ENCODE data around the gene ABCA7.
"Not testable (repeated sequence)": the region's sequence is repeated elsewhere in the genome, so short reads cannot be mapped to it uniquely, and the experiment has no call there.

The ABCA7 gene

DNA sequence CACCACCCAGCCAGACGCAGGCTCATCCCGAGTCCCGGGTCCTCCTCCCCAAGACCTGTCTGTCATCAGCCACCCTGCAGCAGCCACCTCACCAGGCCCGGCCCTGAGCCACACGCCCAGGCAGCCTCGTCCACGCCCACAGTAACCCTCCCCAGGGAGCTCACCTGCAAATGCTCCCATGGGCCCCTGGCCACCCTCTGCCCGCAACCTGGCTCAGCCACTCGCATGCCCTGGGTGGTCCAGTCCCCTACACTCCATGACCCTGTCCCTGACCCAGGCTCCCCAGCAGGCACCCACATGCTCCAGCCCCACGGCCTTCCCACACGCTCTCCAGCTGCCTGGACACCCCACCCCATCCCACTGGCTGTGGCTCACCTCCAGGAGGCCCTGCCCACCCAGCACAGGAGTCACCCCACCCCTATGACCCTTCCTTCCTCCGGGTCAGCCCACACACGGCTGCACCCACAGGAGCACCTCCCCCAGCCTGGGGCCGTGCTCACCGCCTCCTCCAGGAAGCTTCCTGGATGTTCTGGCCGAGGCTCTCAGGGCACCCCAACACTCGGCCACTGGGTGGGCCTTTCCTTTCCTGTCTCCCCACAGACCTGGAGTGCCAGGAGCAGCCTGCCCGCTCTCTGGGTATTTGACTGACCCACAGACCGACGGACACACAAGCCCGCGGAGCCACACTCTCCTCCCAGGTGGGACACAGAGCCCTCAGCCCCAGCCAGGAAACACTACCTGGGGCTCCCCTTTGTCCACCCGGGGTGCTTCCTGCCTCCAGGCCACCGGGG, 22.6 kb upstream of the ABCA7 start:
- no peak for DNase-seq

DNA sequence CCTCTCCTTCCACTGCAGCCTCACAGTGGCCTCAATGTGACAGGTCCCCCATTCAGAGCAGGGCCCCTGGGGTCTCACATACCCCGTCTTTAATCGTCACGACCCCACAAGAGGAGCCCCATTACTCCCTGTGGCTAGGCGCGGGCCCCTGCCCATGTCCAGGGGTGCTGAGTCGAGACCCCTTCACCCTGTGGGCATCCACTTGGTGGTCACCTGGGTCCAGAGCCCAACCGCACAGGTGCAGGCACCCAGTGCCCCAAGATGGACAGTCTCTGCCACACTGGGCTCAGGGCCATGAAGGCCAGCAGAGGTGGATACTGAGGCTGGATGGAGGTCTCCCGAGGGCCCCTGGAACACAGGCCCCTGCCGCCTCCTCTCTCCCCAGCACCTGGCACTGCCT, 22.0 kb upstream of the ABCA7 start:
- DNase-seq, result no peak

DNA sequence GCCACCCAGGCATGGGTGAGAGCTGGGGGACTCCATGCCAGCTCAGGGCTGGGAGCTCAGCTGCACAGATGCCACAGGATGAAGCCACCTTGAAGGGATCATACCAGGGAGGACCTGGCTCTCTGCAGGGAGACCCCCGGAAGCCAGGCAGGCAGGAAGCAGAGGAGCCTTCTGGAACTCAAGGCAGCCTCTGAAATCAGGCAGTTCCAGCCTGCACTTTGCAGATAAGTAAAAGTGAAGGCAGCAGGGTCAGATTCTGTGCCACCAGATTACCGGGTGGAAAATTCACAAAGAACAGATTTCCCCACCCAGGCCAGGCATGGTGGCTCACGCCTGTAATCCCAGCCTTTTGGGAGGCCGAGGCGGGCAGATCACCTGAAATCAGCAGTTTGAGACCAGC, 21.5 kb upstream of the ABCA7 start:
- DNase-seq, result no peak

DNA sequence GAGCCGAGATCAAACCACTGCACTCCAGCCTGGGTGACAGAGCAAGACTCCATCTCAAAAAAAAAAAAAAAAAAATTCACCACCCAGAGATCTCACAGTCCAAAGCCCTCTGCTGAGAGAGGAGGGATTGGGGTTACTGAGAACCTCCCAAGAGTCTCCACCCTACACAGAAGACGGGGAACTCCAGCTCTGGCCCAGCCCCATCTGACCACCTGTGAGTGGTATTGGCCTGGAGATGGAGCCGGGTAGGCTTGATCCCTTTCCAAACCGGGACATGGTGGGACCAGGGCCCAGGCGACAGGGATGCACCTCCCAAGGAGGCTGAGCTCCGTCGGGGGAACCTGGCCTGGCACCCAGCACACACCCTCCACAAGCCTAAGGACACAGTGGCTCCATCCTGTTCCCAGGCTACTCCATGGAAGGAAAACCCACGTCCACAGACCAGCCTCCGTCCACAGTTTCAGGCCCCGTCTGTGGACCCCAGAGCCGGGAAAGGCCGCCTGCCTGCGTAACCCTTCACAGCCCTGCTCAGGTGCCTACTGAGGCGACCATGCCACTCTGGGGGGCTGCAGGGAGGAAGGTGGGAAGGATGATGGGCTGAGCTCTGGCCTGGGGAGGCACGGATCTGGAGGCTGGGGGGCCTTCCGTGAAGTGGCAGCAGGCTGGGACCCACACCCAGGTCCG, 20.8 kb upstream of the ABCA7 start:
- DNase-seq, result no peak

DNA sequence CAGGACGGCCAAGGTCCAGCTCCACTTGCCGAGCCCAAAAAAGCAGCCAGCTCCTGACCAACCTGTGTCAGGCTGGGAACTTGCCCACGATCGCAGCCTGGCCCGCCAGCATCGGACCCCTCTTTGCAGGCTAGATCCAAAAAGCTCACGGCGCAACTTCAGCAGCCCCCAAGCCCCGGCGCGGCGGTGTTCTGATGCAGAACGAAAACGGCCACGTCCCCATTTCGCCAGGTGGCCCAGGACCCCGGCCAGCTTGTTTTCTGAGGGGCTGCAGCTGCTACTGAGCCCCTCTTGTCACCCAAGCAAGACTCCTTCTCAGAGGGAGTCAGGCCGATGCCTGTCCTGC, 20.3 kb upstream of the ABCA7 start:
- DNase-seq, result no peak

DNA sequence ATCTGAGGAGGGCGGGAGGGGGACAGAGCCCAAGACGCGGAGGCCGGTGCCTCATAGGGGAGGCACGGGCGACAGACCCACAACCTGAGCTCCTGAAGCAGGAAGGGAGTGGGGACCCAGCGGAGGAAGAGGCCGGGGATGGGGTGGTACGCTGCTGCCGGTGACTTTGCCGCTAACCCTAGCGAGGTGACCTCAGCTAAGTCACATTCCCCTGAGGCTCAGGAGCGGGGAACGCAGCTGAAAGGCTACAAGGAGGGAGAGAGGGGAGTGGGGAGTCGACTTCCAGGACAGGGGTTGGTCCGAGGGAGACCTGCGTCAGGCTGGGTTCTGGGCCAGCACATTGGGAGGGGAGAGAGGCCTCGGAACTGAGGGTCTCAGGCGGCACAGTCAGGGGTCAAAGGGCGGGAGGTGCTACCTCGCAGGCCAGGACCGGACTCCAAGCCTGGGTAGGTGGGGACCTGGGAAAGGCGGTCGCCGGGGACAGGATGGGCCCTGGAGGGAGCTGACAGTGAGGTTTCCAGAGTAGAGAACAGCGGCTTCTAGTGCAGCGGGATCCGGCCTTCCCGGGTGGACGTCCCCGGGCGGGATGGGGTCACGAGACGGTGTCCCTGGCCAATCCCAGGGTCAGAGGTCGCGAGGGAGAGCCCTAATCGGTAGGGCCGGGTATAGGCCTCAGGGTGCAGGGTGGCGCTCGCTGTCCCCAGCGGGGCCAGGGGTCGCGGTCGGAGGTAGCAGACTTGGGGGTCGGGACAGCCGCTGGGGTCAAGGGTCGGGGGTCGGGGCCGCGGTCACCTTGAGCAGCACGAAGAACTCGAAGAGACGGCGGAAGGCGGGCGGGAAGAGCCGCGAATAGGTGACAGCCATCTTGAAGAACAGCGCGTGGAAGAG, 19.7 kb upstream of the ABCA7 start:
- DNase-seq, result no peak

DNA sequence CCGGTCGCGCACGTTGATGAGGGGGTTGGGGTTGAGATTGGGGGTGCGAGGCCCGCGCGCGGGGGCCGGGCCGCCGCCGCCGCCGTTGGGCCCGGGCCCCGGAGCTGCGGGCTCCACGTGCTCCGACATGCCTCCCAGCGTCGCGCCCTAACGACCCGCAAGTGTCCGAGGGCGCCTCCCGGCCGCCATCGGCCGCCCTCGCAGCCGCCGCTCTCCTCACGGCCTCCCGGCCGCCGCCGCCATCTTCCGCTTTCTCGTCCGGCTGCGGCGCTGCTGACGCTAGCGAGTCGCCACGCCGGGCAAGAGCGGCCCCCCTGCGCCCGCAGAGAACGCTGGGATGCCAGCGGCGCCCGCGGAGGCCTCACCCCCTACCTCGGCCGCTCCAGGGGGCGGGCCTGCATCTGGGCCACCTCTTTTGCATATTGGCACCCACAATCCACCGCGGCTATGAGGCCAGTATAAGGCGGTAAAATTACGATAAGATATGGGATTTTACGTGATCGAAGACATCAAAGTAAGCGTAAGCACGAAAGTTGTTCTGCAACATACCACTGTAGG, 19.0 kb upstream of the ABCA7 start, which contains the start of gene TMEM259:
TMEM259 (minus strand) TSS at position 256 of the 558 bp plus-strand sequence; CDS start at position 129, 127 bp downstream.
- DNase-seq, result peak; percentile 95

DNA sequence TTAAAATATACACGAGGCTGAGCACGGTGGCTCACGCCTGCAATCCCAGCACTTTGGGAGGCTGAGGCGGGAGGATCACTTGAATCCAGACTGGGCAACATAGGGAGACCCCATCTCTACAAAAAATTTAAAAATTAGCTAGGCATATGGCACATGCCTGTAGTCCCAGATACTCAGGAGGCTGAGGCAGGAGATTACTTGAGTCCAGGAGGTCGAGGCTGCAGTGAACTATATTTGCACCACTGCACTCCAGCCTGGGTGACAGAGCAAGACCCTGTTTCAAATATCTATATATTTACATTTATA, 16.1 kb upstream of the ABCA7 start:
- not testable (repeated sequence) for DNase-seq

DNA sequence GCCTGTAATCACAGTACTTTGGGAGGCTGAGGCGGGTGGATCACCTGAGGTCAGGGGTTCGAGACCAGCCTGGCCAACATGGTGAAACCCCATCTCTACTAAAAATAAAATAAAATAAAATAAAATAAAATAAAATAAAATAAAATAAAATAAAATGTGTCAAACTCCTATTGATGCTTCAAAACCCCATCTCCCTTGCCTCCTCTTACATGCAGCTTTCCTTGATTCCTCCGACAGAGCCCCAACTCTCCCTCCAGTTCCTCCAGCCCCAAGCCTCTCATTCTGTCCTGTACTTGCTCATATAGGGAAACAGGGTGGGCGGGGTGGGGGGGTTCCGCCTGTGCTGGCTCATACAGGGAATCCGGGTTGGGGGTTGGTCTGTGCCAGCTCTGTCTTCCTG, 14.8 kb upstream of the ABCA7 start:
- not testable (repeated sequence) for DNase-seq

DNA sequence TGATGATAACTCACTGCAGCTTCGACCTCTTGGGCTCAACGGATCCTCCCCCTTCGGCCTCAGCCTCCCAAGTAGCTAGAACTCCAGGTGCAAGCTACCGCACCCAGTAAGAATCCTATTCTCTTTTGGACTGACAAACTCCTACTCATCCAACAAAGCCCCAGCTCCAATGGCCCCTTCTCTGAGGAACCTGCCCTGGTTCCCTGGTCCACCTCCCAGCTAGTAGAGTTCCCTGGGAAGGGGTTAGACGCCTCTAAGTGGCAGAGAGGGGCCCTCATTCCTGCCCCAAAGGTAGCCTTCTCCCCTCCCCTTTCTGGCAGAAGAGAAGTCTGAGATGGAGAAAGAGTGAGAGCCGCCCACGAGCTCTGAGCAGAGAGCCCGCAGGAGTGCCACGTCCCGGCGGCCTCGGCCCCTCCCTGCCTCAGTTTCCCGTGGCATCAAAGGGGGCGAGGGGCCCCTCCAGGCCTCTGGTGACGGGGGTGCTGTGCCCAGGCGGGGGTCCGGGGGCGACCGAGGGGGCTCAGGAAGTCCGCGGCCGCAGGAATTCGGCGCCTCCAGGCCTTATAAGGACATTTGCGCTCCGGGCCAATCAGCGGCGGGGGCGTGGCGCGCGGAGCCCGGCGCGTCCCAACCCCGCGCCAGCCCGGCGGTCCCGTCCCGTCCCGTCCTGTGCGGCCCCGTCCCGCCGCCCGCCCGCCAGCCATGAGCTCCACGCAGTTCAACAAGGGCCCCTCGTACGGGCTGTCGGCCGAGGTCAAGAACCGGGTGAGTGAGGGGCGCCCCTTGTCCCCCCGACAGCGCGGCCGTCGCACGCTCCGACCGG, 13.7 kb upstream of the ABCA7 start, which contains the start of gene CNN2:
CNN2 (plus strand) TSS at position 649 of the 823 bp plus-strand sequence; CDS start at position 703, 54 bp downstream.
- DNase-seq, result peak; percentile 25

DNA sequence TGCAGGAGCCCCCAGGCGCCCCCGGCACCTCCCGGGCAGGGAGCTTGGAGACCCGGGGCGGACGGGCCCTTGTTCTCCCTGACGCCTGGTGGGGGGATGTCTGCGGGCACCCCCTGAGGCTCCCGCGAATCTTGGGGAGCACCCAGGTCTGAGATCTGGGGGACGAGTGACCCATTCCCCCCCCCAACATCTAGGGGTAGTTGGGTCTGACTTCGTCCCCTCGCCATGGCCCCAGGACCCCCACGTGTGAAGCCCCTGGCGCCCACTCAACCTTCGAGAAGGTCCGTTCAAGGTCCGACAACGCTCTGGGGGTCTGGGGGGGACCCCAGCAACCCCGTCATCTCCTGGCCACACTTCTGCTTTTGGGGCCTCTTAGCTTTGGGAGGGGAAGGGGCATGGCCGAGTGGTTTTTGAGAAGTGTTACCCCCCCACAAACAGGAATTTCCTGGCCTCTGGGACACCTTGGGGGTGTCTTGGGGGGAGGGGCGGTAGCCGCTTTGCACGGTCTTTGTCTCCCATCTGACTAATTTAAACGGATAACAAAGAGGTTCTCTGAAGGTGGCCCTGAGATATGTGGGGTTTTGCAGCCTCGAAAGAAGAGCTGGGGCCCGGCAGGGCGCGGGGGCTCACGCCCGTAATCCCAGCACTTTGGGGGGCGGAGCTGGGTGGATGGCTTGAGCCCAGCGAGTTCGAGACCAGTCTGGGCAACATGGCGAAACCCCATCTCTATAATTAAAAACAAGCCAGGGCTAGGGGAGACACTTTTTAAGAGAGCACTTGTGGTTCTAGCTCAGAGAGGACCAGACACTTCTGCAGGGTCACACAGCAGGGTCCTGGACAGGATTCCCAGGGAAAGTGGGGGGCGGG, 12.9 kb upstream of the ABCA7 start:
- DNase-seq, result no peak

DNA sequence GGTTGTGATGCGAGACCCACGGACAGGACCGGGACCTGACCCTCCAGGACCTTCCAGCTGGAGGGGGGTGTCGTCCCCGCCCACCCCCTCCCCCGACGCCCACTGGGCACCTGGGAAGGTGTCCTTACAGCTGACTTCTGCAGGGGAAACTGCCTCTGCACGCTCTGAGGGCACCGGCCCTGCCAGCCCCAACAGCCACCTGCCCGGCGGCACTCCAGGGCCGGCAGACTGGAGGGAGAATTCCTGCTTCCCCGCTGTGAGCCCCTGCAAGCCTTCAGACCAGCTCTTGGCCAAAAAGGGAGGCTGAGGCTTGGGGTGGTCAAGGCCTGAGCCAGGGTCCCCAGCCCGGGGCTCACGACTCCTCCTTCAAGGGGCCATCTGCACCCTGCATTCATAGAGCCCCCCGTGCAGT, 12.3 kb upstream of the ABCA7 start:
- no peak for DNase-seq

DNA sequence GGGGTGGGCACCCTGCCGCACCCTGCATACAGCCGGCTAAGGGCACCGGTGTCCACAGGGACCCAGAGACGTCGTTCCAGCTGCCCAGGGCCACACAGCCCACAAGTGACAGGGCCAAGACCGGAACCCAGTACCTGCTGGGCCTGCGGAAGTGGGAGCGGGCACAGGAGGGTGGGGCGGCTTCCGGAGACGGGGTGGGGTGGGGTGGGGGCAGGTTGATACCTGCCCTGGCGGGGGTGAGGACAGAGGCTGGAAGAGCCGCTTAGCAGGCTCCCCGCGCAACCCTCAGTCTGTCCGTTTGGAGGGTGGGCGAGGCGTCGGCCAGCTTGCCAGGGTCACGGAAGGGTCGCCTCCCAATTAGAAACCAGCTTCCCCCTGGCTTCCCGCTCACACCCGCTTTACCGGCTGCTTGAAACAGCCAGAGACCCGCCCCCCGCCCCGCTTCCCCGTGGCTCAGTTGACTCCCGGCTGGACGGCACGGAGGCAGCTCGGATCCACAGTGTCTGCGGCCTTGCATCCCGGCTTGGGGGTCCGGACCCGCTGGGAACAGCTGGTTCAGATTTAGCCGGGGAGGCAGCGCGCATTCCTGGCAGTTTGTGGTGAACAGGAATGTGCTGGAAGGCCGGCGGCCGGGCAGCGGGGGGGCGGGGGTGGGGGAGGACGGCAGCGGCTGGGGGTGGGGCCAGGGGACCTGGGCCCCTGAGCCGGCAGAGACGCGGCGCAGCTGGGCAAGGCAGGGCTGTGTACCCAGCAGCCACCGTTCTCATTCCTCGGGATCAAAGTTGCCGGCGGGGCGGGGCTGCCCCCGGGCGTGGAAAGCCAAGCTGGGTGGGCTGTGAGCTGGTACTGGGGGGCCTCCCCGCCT, 11.6 kb upstream of the ABCA7 start:
- DNase-seq, result peak; percentile 35

DNA sequence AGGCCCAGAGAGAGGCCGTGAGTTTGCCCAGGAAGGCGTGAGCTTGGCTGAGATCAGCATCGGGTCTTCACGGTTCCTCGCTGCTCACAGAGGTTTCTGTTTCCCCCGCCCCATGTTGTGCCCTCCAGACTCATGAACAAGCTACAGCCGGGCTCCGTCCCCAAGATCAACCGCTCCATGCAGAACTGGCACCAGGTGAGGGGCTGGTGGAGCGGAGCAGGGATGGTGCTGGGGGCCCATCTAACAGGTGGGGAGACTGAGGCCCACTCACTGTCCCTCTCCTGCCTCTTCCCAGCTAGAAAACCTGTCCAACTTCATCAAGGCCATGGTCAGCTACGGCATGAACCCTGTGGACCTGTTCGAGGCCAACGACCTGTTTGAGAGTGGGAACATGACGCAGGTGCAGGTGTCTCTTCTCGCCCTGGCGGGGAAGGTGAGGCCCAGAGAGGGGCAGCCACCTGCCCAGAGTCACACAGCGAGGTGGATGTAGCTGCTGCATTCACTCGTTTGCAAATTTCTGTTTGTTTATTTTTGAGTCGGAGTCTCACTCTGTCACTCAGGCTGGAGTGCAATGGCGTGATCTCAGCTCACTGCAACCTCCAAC, 7.5 kb upstream of the ABCA7 start:
- DNase-seq, result no peak

DNA sequence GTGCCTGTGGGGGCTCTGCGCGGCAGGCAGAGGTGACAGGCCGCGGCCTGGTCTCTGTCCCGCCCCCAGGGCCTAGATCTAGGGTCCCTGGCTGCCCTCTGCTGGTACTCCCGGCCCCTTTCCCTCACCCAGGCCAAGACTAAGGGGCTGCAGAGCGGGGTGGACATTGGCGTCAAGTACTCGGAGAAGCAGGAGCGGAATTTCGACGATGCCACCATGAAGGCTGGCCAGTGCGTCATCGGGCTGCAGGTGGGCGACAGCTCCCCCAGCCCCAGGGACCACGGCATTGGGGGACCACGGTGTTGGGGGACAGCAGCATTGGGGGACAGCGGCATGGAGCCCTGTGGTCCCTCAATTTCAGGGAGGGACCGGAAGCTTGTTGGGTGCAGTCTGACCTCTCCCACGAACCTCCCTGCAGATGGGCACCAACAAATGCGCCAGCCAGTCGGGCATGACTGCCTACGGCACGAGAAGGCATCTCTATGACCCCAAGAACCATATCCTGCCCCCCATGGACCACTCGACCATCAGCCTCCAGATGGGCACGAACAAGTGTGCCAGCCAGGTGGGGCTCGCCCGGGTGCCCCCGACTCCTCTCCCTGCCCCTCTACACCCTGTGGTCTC, 3.8 kb upstream of the ABCA7 start:
- no peak for DNase-seq

DNA sequence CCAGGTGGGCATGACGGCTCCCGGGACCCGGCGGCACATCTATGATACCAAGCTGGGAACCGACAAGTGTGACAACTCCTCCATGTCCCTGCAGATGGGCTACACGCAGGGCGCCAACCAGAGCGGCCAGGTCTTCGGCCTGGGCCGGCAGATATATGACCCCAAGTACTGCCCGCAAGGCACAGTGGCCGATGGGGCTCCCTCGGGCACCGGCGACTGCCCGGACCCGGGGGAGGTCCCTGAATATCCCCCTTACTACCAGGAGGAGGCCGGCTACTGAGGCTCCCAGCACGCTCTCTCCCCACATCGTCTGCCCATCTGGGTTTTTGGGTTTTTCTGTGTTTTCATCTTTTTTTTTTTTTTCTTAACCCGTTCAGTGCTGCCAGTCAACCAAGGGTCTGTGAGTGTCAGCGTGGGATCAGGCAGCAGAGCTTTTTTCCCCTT, 2.3 kb upstream of the ABCA7 start:
- DNase-seq, result no peak

DNA sequence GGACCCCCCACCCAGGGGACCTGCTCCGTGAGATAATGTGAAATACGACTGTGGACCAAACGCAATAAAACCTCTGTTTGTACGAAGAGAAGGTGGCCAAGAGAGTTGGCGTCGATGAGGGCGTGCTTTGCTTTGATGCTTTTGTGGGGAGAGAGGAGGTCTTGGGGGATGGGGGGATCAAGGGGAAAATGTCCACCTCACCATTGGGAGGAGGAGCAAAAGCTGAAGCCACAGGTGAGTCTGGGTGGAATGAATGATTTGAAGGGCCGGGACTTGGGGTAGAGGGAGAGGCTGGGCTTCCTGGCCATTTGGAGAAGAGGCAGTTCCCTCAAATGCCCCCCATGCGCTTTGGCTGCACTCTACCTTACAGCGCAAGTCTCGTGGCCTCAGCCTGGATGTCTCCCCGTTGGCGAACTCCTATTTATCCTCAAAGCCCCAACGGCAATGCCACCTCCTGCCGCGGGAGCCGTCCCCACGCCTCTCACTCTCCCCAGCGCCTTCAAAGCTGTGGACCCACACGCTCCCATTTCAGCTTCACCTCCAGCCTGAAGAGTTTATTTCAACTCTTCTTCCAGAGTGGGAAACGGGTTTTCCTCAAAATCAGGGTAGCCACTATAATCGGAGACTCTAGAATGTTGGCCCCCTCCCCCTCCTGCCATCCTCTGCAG, 795 bp upstream of the ABCA7 start:
- DNase-seq, result no peak

DNA sequence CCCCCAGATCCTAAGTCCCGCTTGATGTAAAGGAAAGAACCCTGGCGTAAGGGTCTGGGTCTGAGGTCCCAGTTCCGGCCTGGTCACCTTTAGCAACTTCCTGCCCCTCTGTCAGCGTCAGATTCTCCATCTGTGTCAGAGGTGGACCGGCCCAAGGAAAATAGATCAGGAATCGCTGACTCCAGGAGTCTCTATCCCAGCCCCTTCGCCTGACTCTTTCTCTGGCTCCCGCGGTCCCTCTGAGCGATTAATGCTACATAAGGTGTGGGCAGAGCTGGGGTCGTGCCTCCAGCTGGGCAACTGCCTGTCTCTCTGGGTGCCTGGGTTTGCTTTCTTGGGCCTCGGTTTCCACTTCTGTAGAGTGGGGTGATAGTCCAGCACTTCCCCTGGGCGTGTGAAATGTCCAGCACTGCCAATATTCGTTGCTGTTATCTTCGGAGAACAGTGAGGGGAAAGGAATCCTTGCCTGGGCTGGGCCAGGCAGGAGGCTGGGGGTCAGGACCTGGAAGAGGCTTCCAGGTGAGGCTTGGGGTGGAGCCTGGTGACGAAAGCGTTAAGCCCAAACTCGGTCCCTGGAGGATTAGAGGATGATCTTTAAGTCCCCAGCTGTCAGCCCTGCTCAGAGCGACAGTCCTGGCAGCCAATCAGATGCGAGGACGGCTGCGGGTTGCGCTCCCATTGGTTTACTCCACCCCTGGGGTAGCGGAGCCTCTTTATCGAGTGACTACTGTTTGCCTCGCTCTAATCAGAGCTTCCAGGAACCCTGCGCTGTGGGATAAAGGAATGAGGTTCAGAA, 767 bp downstream of the ABCA7 start:
- peak; percentile 89 for DNase-seq
